ENCODE data around the gene CACNA2D3. TPM values are rescaled to one million over a fixed set of nuclear protein-coding genes. Genes with fewer than 3 reads are reported as not detected.

The CACNA2D3 gene
- total and polyA plus RNA-seq, 2 experiments from 2014 or later: 0.30 to 0.43 TPM

DNA sequence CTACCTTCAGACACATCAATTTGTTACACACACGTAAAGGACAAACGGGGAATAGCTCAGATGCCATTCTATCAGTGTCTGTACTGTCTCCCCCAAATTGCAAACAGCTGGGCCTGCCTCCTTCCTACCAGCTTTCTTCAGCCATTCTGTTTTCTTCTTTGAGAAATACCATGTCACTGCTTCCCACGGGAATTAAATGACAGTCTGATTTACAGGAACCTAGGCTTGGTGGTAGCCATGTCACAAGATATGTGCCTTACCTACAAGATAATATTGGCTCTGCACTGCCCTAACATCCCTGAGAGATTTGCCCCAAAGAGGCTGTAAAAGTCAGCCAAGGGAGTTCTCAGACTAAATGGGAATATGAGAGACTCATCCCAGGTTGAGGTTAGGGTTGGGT lies 497.2 kb downstream of the CACNA2D3 start:
- WGBS, 2 experiments (ENCODE audit: low coverage in 1 of 2, low lambda C conversion rate in 2 of 2, missing lambda C conversion rate in 2 of 2): 29 to 31% methylated on average over 3 of the region's 3 CpGs
- Histone ChIP-seq H2AFZ (no peak overlapping the region), H3K27me3 (replicated peaks; ENCODE audit: insufficient read depth) (no peaks in the 10 kb centered on the region), H3K27ac (no peak overlapping the region), H3F3A (ENCODE audit: insufficient read depth) (no peaks in the 10 kb centered on the region), H3K79me2 (ENCODE audit: insufficient read depth) (no peaks in the 10 kb centered on the region), H3K4me3 (no peak overlapping the region), H3K36me3 (ENCODE audit: low read depth) (no peaks in the 10 kb centered on the region), H3K4me1 (ENCODE audit: insufficient read depth) (no peaks in the 10 kb centered on the region), H3K9me2 (ENCODE audit: insufficient read depth) (no peaks in the 10 kb centered on the region), H4K20me1 (ENCODE audit: insufficient read depth) (no peaks in the 10 kb centered on the region), H3K4me2 (ENCODE audit: unreplicated experiment) (no peak overlapping the region), H3K9ac (no peak overlapping the region), H3K9me3 (ENCODE audit: low read depth) (no peaks in the 10 kb centered on the region)
- TF ChIP-seq EZH2phosphoT487 (IDR thresholded peaks at IDR 0.05; ENCODE audit: insufficient read depth, low read depth): no peak
- TF ChIP-seq EZH2 (IDR thresholded peaks at IDR 0.05; ENCODE audit: insufficient read depth, poor library complexity, severe bottlenecking): no peak
- DNase-seq: no peak
- in situ Hi-C loops (cut with MboI): no loop called here

DNA sequence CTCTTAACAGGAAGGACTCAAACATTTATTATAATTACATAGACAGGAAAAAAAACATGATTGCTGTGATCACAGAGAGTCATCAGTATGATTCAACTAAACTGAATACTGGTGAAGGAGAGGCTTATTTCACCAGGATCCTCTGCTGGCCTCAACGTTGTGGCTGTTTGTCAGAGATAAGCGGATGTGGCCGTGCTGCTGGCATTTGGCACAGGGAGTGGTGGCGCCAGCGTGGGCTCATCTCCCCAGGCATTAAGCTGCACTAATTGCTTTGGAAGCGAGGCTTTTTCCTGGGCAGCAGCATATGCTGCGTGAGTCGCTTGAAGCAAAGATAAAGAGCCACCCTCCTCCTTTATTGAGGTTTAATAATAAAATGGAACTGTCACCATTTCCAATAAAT lies 498.8 kb downstream of the CACNA2D3 start:
- H3K9me3 ChIP-seq (ENCODE audit: low read depth): no peaks in the 10 kb centered on the region
- H3K4me2 ChIP-seq (ENCODE audit: unreplicated experiment): no peak overlapping the region
- H3K79me2 ChIP-seq (ENCODE audit: insufficient read depth): no peaks in the 10 kb centered on the region
- no peaks in the 10 kb centered on the region for H4K20me1 ChIP-seq (ENCODE audit: insufficient read depth)
- peak; percentile 42 for DNase-seq
- H3K27ac ChIP-seq: no peak overlapping the region
- H3K9ac ChIP-seq: no peak overlapping the region
- in situ Hi-C loops (cut with MboI): no loop called here
- H3K27me3 ChIP-seq (replicated peaks; ENCODE audit: insufficient read depth): no peaks in the 10 kb centered on the region
- no peak overlapping the region for H3K4me3 ChIP-seq
- TF ChIP-seq EZH2phosphoT487 (IDR thresholded peaks at IDR 0.05; ENCODE audit: insufficient read depth, low read depth) (no peak), EZH2 (IDR thresholded peaks at IDR 0.05; ENCODE audit: insufficient read depth, poor library complexity, severe bottlenecking) (no peak)
- no peaks in the 10 kb centered on the region for H3K9me2 ChIP-seq (ENCODE audit: insufficient read depth)
- no peaks in the 10 kb centered on the region for H3F3A ChIP-seq (ENCODE audit: insufficient read depth)
- H3K36me3 ChIP-seq (ENCODE audit: low read depth): no peaks in the 10 kb centered on the region
- no peaks in the 10 kb centered on the region for H3K4me1 ChIP-seq (ENCODE audit: insufficient read depth)
- no peak overlapping the region for H2AFZ ChIP-seq
- WGBS, 2 experiments (ENCODE audit: low coverage in 1 of 2, low lambda C conversion rate in 2 of 2, missing lambda C conversion rate in 2 of 2): 47 to 50% methylated on average over 8 of the region's 8 CpGs

DNA sequence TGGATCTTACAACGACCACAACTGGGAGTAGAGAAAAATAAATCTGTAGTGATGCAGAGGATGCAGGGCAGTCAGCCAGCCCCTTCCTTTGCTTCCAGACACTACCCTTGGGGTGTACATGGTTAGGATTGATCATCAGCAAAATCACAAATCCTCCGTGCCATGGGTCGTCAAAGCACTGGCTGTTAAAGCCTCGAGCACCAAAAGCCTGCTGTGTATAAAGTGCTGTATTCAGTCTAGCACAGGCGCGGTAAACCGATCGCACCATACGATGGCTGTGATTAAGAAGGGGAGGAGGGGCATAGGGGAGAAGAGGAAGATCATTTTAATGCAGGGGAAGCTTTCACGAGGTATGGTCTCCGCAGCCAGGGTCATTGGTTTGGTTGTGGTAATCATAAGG lies 500.3 kb downstream of the CACNA2D3 start:
- H3K27me3 ChIP-seq (replicated peaks; ENCODE audit: insufficient read depth): no peaks in the 10 kb centered on the region
- TF ChIP-seq EZH2phosphoT487 (IDR thresholded peaks at IDR 0.05; ENCODE audit: insufficient read depth, low read depth): no peak
- TF ChIP-seq EZH2 (IDR thresholded peaks at IDR 0.05; ENCODE audit: insufficient read depth, poor library complexity, severe bottlenecking): no peak
- H2AFZ ChIP-seq: no peak overlapping the region
- no peaks in the 10 kb centered on the region for H3K9me2 ChIP-seq (ENCODE audit: insufficient read depth)
- no peak for DNase-seq
- H3K36me3 ChIP-seq (ENCODE audit: low read depth): no peaks in the 10 kb centered on the region
- H3K27ac ChIP-seq: no peak overlapping the region
- no peaks in the 10 kb centered on the region for H3F3A ChIP-seq (ENCODE audit: insufficient read depth)
- no peak overlapping the region for H3K4me2 ChIP-seq (ENCODE audit: unreplicated experiment)
- no peaks in the 10 kb centered on the region for H4K20me1 ChIP-seq (ENCODE audit: insufficient read depth)
- H3K9ac ChIP-seq: no peak overlapping the region
- no peaks in the 10 kb centered on the region for H3K4me1 ChIP-seq (ENCODE audit: insufficient read depth)
- H3K4me3 ChIP-seq: no peak overlapping the region
- no peaks in the 10 kb centered on the region for H3K9me3 ChIP-seq (ENCODE audit: low read depth)
- 60 to 75% methylated on average over 11 of the region's 11 CpGs for WGBS, 2 experiments (ENCODE audit: low coverage in 1 of 2, low lambda C conversion rate in 2 of 2, missing lambda C conversion rate in 2 of 2)
- in situ Hi-C loops (cut with MboI): no loop called here
- H3K79me2 ChIP-seq (ENCODE audit: insufficient read depth): no peaks in the 10 kb centered on the region

DNA sequence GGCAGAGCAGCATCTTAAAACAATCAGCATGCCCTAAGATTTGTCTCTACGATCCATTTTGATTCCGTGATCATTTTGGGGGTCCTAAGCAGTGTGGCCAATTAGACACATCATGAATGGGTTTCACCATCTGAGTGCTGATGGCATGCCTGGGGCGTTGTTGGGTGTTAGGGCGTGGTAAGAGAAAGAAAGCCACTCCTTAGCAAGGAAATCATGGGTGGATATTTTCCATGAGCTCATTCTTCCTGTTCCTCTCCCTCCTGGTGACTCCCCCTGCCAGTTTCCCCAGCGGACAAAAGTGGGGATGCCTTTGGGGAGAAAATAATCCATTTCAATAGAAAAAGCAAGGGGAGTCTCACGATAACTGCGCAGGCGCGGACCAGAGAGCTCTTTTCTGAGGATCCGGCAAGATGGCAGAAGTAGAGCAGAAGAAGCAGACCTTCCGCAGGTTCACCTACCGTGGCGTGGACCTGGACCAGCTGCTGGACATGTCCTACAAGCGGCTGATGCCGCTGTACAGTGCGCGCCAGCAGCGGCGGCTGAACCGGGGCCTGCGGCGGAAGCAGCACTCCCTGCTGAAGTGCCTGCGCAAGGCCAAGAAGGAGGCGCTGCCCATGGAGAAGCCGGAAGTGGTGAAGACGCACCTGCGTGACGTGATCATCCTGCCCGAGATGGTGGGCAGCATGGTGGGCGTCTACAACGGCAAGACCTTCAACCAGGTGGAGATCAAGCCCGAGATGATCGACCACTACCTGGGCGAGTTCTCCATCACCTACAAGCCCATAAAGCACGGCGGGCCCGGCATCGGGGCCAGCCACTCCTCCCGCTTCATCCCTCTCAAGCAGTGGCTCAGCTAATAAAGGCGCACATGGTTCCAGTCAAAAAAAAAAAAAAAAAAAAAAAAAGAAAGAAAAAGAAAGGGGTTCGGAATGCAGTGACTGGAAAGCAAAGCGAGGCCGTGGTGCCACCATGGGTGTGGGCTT lies 503.7 kb downstream of the CACNA2D3 start:
- no peak overlapping the region for H3K27ac ChIP-seq
- H3K9ac ChIP-seq: no peak overlapping the region
- no peak for DNase-seq
- 80 to 82% methylated on average over 40 to 43 of the region's 43 CpGs for WGBS, 2 experiments (ENCODE audit: low coverage in 1 of 2, low lambda C conversion rate in 2 of 2, missing lambda C conversion rate in 2 of 2)
- H3F3A ChIP-seq (ENCODE audit: insufficient read depth): no peaks in the 10 kb centered on the region
- H3K36me3 ChIP-seq (ENCODE audit: low read depth): no peaks in the 10 kb centered on the region
- no peaks in the 10 kb centered on the region for H3K9me2 ChIP-seq (ENCODE audit: insufficient read depth)
- H3K27me3 ChIP-seq (replicated peaks; ENCODE audit: insufficient read depth): no peaks in the 10 kb centered on the region
- H3K9me3 ChIP-seq (ENCODE audit: low read depth): no peaks in the 10 kb centered on the region
- H3K4me2 ChIP-seq (ENCODE audit: unreplicated experiment): no peak overlapping the region
- H2AFZ ChIP-seq: no peak overlapping the region
- no peaks in the 10 kb centered on the region for H4K20me1 ChIP-seq (ENCODE audit: insufficient read depth)
- no peaks in the 10 kb centered on the region for H3K79me2 ChIP-seq (ENCODE audit: insufficient read depth)
- no peak for TF ChIP-seq EZH2 (IDR thresholded peaks at IDR 0.05; ENCODE audit: insufficient read depth, poor library complexity, severe bottlenecking)
- no peak for TF ChIP-seq EZH2phosphoT487 (IDR thresholded peaks at IDR 0.05; ENCODE audit: insufficient read depth, low read depth)
- in situ Hi-C loops (cut with MboI): no loop called here
- H3K4me3 ChIP-seq: no peak overlapping the region
- H3K4me1 ChIP-seq (ENCODE audit: insufficient read depth): no peaks in the 10 kb centered on the region
